ENCODE results near the gene MCC.

The MCC gene

DNA sequence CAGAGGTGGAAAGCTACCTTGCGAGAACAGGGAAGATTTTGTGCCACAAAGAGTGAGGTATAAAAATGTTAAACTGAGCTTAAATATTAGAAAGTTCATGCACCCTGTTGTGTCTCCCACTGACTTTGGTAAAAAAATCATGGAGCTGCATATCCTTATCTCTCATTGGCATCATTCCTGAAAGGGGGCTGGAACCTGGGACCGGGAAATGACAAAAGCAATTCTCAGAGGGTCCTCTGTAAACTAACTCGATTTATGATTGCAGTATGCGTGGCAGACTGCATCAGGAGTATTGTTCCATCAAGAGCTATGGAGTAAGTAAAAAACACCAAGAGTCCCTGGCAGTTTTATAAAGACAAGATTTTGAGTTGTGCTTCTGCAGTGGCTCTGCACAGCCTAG, 362.9 kb downstream of the MCC start:
- DNase-seq: no peak

DNA sequence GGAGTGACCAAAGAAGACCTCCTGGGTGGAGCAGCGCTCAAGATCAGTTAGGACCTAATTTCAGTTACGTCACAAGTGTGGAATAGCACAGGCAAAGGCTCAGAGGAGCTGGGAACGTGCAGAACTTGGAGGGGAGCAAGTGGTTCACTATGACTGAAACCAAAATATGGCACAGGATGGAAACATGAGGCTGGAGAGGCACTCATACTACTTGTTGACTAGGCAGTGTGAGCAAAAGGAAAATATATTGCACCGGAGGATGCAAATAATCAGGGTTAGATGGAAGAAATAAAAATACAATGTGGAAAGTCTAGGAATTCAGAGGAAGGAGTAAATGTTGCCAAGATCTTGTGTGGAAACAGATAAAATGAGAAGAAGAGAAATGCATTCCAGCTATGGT, 363.3 kb downstream of the MCC start:
- no peak for DNase-seq

DNA sequence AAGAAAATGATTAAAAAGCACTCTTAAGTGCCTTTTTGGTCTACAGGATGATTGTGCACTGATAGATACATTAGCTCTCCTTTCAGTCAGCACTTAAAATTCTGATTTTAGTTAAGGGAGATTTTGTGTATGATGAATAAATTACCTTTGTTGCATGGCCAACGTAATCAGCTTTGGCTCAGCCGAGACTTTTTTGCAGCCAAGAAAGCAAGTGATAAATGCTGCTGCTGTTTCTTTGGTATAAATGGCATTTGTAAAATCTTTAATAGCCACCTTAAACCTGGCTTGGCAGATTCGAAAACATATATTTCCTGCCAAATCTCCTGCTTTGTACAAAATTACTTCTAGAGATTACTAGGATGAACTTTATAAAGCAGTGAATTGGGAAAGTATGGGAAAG, 364.0 kb downstream of the MCC start:
- no peak for DNase-seq

DNA sequence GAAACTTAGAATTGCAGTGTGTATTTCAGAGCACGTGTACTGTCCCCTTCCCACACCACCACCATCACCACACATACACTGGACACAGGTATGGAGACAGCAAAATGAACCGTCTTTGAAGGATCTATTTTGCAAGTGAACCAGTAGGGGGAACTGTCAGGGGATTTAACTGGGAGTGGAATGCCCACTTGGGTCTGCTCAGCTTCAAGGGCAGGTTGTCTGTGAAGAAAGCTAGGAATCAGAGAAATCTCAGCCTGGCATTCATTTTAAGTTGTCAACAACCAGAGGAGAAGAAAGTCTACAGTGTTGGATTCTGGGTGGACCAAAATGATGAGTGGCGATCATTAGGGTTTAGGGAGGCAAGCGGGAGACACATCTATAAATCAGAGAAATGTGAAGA, 364.6 kb downstream of the MCC start:
- peak; percentile 21 to 38 for DNase-seq

DNA sequence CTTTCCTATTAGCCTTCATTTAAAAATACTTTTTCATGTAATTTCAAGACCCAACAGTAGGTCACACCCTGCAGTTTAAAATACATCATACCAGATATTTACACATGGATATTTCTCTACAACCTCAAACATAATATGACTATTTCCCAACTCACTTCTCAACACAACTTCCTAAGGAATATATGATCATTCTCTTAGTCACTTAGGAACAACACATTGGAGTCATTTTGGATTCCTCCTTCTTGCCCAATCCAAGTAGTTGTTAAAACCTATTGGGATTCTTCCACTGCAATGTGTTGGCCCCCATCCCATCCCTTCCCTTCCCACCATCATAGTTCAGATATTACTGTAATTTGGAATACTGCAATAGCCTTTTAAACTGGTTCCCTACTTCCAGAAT, 366.2 kb downstream of the MCC start:
- DNase-seq: no peak

DNA sequence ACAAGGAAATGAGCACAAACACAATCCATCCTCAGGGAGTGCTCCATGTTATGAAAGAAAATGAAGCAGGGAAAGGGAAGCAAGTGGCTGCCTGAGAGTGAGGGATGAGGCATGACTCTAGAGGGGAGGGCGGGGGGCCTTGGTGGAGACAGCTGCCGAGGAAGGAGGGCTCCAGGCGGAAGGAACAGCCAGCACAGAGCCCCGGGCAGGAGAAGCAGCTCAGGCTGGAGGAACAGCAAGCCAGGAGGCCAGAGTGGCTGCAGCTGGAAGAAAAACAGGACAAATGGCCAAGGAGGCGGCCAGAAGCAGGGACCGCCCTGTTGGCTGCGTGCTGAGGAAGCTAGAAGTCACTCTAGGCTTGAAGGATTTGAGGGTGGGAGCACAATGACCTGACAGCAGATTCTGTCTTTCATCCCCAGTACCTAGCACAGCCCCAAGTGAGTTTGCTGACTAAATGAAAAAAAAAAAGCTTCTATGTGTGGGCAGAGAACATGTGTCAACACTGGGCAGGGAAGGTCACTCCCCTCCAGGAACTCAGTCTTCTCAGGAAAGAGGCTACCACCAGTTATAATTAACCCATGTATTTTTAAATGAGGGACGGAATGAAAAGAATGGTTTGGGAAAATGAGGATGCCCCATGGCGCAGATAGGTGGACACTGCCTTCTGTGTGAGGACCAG, 368.9 kb downstream of the MCC start:
- no peak for DNase-seq

DNA sequence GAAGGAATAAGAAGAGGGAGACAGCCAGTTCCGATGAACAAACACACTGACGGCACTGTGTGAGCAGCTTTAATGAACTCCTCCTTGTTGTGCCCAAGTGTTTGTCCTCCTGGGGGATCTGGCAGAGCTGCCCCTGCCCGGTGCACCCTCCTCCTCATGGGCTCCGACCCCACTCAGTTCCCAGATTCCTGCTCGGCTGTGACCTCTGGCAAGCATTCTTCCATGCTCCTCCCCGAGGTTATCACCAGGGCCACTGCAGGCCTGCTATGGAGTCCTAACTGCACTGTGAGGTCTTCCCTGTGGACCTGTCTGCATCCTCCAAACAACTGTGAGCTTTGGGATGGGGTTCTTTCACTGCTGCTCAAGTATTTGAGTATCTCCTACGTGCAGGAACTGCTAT, 369.5 kb downstream of the MCC start:
- no peak for DNase-seq

DNA sequence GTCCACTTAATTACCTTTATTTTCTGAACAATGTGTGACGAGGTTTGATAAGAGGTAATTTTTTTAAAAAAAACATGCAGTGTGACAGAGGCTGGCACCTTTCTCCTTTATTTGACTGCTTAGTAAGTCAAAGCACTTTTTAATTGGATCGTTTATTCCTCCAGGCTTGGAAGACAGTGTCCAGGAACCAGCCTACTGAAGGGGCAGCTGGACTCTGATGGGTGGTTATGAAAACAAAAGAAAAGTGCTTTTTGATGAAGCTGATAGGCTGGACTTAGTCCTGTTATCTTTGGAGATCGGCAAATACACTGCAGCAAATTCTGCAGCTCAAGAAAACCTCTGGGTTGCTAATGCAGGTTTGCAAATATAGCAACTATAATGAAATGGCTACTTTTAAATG, 370.0 kb downstream of the MCC start:
- no peak for DNase-seq

DNA sequence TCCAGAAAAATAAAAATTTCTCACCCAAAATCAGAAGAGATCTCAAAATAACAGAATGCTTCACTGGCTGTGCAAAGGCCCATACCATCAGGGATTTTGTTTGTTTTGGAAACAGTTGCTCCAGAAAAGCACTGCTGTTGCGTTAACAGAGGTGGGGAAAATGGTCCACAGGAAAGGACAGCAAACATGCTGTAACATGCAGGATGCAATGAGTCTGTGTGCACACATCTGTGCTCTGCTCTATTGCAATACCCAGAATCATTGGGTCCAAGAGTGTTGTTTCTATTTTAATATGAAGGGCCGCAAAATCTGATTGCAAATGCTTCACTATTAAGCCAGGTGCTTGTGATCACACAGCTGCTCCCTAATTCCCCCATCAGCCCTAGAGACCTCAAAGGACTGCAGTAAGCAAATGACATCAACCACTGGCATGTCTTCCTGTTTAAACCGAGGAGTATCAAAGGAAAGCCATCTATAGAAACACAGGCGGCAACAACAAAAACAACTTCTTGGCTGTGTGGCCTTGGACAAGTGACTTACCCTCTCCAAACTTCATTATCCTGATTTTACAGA, 370.6 kb downstream of the MCC start:
- no peak for DNase-seq

DNA sequence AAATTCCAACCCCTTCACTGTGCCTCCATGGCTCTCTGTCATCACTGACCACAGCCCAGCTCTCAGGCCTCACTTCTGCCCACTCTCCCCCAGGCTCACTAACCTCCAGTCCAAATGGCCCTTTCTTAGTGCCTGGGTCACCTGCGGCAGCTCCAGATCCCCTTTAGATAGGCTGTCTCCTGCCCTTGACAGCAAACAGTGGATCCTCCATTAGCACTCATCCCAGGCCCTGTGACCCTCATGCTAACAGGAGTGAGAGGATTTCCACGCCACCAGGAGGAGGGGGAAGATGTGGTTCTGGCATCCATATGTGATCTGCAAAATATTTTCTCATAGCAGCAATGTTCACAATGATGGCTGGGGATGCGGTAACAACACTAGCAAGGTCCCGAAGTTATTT, 372.3 kb downstream of the MCC start:
- DNase-seq: no peak

DNA sequence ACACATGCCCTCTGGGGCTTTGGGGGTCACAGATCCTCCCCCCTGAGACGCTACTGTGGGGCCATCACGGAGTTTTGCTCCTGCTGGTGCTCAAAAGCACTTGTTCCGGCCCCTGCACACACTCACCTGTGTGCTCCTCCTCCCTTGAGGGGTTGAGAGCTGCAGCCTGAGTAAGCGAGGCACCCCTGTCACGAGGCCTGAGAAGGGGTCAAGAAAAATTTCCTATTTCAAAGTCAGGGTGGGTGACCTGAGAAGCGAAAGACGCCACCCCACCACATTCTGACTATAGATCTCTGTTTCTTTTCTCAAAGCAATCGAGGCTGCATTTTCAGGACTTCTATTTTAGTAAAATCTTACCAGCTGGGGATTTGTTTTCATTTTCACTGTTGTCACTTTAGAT, 373.2 kb downstream of the MCC start:
- no peak for DNase-seq

DNA sequence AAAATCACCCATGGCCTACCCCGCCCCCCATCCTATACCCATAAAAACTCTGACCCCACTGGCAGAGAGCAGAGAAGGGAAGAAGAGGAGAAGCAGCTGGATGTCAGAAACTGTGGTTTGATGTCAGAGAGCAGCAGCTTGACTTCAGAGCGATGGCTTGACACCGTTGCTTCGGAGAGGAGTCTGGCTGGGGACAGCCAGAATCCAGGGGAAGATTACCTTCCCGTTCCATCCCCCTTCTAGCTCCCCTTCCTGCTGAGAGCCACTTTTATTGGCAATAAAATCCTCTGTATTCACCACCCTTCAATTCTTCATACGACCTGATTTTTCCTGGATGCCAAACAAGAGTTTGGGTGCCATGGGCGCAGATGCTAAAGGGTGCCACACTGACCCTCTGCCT, 373.7 kb downstream of the MCC start:
- DNase-seq: no peak

DNA sequence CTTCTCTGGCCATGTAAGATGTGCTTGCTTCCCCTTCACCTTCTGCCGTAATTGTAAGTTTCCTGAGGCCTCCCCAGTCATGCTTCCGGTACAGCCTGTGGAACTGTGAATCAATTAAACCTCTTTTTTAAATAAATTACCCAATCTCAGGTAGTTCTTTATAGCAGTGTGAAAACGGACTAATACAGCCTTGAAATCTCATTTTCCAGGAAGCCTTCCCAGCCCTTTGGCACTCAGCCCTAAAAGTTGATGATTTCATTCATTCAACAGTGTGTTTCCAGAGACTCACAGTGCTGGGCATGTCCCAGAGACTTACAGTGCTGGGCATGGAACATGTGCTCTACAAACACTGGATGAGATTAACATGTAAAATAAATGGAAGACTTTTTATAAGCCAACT, 375.8 kb downstream of the MCC start:
- no peak for DNase-seq

DNA sequence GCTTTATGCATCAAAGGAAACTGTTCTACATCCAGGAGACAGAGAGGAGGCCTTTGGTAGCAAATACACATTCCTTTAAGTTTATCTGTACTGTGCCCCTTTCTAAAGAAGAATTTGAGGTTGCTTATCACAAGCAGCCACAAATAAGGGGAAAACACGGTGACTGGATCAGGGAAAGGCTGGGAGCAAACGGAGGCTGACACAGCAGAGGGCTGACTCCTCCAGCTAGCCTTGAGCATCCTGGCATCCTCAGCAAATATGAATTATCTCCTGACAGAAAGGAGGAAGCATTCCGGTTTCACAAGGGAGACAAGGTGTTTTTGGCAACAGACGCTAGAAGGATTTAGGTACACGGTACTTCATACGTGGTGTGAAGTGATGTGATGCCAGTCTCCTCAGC, 378.1 kb downstream of the MCC start:
- DNase-seq: no peak

DNA sequence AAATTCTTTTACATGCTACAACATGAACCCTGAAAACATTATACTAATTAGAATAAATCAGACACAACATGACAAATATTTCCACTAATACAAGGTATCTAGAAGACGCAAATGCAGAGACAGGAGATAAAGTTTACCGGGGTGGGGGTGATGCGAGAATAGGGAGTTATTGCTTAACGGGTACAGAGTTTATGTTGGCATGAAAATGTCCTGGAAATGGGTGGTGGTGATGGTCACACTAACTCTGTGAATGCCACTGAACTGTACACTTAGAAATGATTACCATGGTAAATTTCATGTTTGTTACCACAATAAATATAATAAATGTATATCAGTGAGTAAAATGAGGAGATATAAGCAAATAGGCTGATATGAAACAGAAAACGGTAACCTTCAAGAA, 378.9 kb downstream of the MCC start:
- no peak for DNase-seq

DNA sequence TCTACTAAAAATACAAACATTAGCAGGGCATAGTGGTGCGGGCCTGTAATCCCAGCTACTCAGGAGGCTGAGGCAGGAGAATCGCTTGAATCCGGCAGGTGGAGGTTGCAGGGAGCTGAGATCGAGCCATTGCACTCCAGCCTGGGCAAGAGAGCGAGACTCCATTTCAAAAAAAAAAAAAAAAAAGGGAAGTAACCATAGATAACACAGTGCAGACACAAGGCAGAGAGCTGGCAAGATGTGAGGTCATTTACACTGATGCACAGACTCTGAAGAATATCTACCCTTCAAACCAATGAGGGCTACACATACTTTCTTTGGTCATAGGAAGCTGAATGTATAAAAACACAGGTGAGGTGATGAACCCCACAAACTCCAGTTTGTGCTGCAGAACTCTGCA, 379.8 kb downstream of the MCC start:
- peak; percentile 25 to 28 for DNase-seq

DNA sequence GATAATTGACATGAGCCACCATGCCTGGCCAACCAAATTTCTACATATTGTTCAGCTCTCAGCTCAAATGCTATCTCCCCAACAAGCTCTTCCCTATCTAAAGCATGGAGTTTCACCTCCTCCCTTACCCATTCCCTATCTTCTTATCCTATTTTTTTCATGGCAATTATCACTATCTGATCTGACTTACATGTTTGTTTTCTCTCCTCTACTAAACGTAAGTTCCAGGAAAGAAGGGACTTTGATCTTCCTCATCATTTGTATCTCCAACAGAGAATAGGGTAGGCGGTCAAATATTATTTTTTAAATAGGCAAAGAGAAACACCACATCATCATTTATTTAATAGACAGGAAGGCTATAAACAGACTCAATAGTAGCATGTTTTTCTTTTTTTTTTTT, 381.4 kb downstream of the MCC start:
- no peak for DNase-seq

DNA sequence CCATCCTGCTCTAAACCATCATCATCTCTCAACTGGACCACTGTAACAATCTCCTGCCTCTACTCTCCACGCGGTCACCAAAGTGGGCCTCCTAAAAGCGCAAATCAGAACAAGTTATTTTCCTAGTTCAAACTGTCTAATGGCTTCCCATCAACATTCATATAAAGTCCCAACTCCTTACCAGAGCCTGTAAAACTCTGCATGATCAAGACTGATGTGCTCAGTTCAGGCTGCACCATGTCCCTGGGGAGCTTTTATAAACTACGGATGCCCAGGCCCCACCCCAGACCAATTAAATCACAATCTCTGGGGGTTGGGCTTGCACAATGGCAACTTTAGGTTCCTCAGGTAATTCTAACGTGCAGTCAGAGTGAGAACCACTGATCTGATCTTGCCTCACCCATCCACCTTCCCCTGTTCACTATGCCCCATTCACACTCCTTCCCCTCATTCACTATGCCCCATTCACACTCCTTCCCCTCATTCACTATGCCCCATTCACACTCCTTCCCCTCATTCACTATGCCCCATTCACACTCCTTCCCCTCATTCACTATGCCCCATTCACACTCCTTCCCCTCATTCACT, 382.5 kb downstream of the MCC start:
- DNase-seq: no peak

DNA sequence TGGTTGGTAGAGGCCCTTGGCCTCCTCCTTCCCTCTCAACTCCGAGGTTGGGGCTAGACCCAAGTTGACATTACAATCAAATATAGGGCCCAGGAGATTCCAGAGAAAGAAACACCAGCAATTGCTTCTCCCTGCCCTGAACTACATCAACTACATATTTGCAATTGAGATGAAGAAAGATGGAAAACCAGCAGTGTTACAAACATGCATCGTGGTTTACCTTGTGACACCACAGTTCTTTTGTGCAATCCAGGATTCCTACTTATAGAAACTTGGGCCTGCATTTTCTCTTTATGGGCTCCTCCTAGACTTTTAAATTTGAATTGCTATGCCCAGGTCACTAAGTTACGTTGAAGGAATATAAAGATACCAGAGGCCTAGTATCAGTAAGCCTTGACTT, 384.9 kb downstream of the MCC start:
- no peak for DNase-seq

DNA sequence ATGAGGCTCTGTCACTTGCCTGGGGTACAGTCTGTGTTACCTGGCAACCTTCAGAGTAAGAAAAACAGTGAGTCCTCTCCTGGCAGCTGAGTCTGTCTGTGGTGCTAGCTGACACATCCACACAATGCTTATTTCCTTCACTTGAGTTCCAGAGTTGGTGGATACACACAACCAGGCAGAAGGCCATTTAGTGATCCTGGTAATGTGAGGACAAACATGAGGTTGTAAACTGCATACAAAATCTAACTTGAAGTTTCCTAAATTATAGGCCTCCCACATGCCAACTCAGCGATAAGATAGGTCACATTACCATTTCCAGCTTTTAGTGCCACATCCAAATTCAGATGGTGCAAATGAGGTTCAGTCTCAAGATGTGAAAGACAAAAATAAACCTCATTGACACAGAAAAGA, 386.1 kb downstream of the MCC start:
- no peak for DNase-seq

DNA sequence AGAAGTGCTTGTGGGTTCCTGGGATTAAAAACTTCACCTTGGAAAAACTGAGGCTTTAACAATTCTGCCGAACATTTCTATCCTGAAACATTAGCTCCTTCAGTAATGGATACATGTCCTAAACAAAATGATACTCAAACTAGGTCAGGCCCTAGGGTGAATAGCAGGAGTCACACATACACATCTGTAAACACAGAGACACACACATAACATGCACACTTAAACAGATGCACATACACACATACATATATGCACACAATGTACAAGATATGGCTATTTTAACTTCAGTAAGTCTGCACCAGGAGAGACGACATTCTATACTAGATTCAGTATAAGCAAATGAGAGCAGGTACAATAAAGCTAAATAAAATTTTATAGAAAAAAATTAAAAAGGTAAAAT, 387.3 kb downstream of the MCC start:
- DNase-seq: no peak

DNA sequence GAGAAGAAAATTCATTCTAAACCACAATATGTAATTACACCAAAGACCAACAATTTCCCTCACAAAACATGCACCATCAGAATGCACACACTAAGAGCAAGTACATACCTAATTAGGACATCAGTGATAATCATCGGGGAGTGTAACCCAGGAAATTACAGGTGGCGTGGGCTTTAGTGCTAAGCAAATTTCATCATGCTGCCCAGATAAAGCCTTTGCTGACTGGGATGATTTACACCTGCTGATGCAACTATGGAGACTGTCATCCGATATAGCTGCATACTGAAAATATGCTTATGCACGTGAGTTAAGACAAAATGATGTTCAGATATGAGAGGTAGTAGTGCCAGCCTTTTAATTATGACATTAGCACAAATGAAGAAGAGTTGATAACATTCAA, 388.4 kb downstream of the MCC start:
- DNase-seq: no peak

DNA sequence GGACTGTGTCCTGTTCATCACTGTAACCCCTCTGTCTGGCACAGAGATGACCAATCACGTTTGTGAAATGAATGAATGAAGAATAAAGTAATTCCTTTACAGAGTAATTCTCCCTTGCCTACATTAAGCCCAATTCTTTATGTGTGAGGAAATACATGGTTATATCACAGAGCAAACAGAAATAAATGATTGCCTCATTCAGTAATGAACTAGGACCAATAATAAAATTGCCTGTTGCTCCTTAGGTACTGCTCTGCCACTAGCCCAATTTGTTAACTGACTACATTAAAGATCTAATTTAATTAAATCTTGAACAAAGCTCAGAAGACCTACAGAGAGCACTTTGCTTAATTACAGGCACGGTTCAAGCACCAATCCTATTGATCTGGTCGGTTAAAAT, 389.9 kb downstream of the MCC start:
- DNase-seq: no peak

DNA sequence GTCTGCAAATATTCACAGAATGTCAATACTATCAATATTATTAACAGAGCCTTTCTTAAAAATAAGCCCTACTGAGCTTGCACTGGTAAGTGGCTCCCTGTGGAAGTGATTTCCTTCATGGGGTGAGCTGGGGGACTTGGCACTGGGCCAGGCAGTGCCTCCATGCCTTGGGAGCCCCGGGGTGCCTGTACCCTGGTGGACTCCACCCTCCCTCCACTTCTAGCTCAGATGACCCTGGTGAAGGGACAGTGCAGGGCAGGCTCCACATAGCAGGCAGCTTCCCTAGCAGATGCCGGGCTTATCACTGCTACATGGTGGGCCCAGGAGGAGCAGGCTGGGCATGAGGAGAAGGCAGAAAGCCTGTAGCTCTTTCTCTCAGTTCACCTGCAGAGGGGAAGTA, 392.4 kb downstream of the MCC start:
- DNase-seq: no peak

DNA sequence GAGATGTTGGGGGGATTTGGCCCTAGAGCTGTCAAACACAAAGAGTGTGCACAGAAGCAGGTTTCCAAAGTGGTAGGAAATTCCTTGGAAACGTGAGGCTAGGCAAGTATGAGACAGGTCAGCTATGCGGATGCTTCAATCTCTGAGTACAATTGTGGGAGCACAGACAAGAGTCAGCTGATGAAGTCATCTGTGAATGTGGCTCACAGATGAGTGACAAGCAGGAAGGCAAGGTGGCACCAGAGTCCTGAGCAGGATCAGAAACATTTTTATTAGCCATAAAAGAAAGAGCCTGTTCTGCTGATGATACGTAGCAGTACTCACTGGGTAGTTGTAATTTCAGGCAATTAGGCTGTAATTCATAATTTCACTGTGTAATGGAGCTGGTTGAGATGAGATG, 394.7 kb downstream of the MCC start:
- DNase-seq: no peak

Measured in Kasumi-1 (cell line).